ENCODE measurements around the gene CITED4. TPM values are rescaled to one million over a fixed set of nuclear protein-coding genes. Genes with fewer than 3 reads are reported as not detected.

The CITED4 gene
- total and polyA plus RNA-seq, 10 of the 15 experiments (the other 5 are each of a cell fraction or from before 2014, with no cell fraction given) = 0.13 to 0.64 (median 0.26) TPM; not detected in 6

DNA sequence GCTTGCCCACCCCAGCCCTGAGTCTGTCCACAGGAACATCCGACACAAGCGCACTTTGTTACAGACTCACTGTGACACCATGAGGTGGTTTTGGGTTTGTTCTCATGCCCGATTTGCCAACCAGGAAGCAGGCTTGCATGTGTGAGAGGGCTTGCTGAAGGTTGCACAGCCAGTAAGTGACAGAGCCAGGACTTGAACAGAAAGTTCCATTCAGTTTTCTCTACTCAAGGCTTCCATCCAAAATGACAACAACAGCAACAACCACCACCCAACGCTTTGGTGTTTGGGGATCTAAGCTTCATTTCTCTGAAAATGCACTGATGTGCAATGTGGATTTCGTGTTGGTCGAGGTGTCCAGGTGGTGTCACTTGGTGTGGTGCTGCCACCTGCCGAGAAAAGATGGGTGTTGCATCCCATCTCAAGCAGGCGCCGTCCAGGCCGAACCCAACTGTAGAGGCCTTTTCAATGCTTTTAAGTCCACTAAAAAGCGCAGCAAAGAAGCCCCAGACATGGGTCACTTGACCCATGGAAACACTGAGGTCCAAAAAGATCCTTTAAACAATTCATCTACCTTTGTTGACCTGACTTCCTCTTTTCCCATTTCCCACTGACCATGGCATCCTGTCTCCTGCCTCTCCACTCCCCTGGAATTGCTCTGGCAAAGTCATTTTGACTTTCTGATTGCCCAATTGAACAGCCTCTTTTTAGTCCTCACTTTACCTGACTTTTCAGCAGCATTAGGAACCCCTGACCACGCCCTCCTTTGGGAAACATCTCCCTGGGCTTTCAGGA is 12.2 kb downstream of the CITED4 start (continued):
- TF ChIP-seq, protein P1, sequence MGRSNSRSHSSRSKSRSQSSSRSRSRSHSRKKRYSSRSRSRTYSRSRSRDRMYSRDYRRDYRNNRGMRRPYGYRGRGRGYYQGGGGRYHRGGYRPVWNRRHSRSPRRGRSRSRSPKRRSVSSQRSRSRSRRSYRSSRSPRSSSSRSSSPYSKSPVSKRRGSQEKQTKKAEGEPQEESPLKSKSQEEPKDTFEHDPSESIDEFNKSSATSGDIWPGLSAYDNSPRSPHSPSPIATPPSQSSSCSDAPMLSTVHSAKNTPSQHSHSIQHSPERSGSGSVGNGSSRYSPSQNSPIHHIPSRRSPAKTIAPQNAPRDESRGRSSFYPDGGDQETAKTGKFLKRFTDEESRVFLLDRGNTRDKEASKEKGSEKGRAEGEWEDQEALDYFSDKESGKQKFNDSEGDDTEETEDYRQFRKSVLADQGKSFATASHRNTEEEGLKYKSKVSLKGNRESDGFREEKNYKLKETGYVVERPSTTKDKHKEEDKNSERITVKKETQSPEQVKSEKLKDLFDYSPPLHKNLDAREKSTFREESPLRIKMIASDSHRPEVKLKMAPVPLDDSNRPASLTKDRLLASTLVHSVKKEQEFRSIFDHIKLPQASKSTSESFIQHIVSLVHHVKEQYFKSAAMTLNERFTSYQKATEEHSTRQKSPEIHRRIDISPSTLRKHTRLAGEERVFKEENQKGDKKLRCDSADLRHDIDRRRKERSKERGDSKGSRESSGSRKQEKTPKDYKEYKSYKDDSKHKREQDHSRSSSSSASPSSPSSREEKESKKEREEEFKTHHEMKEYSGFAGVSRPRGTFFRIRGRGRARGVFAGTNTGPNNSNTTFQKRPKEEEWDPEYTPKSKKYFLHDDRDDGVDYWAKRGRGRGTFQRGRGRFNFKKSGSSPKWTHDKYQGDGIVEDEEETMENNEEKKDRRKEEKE (IDR thresholded peaks at IDR 0.05) = no peak

DNA sequence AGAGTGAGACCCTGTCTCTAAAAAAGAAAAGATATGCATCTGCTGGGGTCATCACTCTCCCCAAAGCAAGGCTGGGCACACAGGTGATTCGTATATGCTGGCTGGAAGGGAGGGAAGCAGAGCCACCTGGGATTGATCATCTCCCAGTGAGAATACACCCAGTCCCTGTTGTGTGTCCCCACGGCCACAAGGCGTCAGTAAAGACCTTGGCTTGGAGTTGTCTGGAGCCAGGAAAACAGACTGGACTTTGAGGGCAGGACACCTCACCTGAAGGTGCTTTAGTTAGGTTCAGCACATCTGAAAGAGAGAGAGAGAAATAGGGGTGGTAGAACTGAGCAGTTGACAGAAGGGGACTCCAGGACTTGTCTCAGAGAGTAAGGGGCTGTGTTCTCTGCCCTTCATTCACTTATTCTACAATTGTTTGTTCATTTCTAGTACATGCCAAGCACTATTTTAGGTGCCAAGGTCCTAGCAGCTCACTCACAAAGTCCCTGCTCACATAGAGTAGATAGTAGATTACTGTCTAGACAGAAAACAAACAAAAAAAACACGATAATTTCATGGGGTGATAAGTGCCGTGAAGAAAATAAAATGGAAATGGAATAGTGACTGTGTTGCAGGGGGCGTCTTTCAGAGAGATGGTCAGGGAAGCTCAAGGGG is 13.5 kb downstream of the CITED4 start:
- DNase-seq (ENCODE audit: low read depth, low spot score) (no peak), ATAC-seq (peak; percentile 47), FAIRE-seq (no peak)
- no peaks in the 10 kb centered on the region for H3K79me2 ChIP-seq (ENCODE audit: control insufficient read depth, insufficient read depth, low read length)
- intact Hi-C loops (cut with micrococcal nuclease; ENCODE audit: unreplicated experiment) (no loop called here), in situ Hi-C loops (cut with MboI) (loop anchor here (5.0 kb wide), 2 partner anchors 104 to 236 kb away; no protein-coding TSS in a partner anchor)
- ChIA-PET POLR2A (interaction anchor here (1.5 kb wide), 1 partner anchor 73 kb away, joined by 5 read pairs; no protein-coding TSS in a partner anchor), CTCF (interaction anchor here (0.6 to 11.6 kb wide), 29 partner anchors 10 to 316 kb away, joined by 3 to 254 read pairs (median 4); partner anchors contain the start of genes CITED4, NFYC and ZNF684), RAD21 (ENCODE audit: unreplicated experiment) (interaction anchor here (1.1 to 5.9 kb wide), 5 partner anchors 76 to 164 kb away, joined by 3 to 86 read pairs (median 10); no protein-coding TSS in a partner anchor), SMC1A (ENCODE audit: uncharacterized antibody, unreplicated experiment) (interaction anchor here (0.7 to 17.4 kb wide), 12 partner anchors 20 to 316 kb away, joined by 3 to 197 read pairs (median 4); no protein-coding TSS in a partner anchor)
- peaks cover 12% of the 10 kb centered on the region for H3K4me1 ChIP-seq (ENCODE audit: control insufficient read depth, insufficient read depth, low read length)
- H3K9me3 ChIP-seq (replicated peaks; ENCODE audit: control insufficient read depth, insufficient read depth, low read length) = no peaks in the 10 kb centered on the region
- H3K27ac ChIP-seq (ENCODE audit: control insufficient read depth, insufficient read depth) = no peak overlapping the region
- WGBS (ENCODE audit: insufficient coverage, insufficient replicate concordance, low lambda C conversion rate, missing lambda C conversion rate) = 34% methylated on average over 6 of the region's 6 CpGs
- H4K20me1 ChIP-seq (ENCODE audit: control insufficient read depth, insufficient read depth) = no peaks in the 10 kb centered on the region
- H3K36me3 ChIP-seq (ENCODE audit: control insufficient read depth in 2 of 2, insufficient read depth in 2 of 2, low read length in 1 of 2) = no peaks in the 10 kb centered on the region
- no peak overlapping the region for H3K9ac ChIP-seq (ENCODE audit: control insufficient read depth, insufficient read depth, low read length)
- no peaks in the 10 kb centered on the region; a peak in 1 of 4 replicates for H3K27me3 ChIP-seq (replicated peaks in 1 of 2; ENCODE audit: control insufficient read depth in 2 of 2, insufficient read depth in 2 of 2, low read length in 1 of 2)
- H3K4me3 ChIP-seq = no peak overlapping the region
- no peak overlapping the region for H3K4me2 ChIP-seq (ENCODE audit: control insufficient read depth, insufficient read depth)
- H2AFZ ChIP-seq (ENCODE audit: control insufficient read depth, low read depth, low read length) = no peak overlapping the region
- BruUV-seq (replicated peaks) = no TSS peak
- TF ChIP-seq RAD21 (IDR thresholded peaks at IDR 0.05; ENCODE audit: insufficient read depth, low read depth, low read length) = peak; percentile 84
- no peak for TF ChIP-seq MYC (IDR thresholded peaks at IDR 0.05; ENCODE audit: insufficient read depth, insufficient read length, insufficient replicate concordance, low read length, severe bottlenecking)
- peak; percentile 57; the same call in 1 of the 2 replicates for TF ChIP-seq SMC3 (IDR thresholded peaks at IDR 0.05; ENCODE audit: borderline replicate concordance, low read length)
- TF ChIP-seq, protein P2, sequence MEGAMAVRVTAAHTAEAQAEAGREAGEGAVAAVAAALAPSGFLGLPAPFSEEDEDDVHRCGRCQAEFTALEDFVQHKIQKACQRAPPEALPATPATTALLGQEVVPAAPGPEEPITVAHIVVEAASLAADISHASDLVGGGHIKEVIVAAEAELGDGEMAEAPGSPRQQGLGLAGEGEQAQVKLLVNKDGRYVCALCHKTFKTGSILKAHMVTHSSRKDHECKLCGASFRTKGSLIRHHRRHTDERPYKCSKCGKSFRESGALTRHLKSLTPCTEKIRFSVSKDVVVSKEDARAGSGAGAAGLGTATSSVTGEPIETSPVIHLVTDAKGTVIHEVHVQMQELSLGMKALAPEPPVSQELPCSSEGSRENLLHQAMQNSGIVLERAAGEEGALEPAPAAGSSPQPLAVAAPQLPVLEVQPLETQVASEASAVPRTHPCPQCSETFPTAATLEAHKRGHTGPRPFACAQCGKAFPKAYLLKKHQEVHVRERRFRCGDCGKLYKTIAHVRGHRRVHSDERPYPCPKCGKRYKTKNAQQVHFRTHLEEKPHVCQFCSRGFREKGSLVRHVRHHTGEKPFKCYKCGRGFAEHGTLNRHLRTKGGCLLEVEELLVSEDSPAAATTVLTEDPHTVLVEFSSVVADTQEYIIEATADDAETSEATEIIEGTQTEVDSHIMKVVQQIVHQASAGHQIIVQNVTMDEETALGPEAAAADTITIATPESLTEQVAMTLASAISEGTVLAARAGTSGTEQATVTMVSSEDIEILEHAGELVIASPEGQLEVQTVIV (IDR thresholded peaks at IDR 0.05; ENCODE audit: borderline replicate concordance, partially characterized antibody) = no peak
- no peak for TF ChIP-seq KAT2A (conservative IDR thresholded peaks at IDR 0.05; ENCODE audit: control insufficient read depth, low read depth, low read length)
- TF ChIP-seq, protein P3, sequence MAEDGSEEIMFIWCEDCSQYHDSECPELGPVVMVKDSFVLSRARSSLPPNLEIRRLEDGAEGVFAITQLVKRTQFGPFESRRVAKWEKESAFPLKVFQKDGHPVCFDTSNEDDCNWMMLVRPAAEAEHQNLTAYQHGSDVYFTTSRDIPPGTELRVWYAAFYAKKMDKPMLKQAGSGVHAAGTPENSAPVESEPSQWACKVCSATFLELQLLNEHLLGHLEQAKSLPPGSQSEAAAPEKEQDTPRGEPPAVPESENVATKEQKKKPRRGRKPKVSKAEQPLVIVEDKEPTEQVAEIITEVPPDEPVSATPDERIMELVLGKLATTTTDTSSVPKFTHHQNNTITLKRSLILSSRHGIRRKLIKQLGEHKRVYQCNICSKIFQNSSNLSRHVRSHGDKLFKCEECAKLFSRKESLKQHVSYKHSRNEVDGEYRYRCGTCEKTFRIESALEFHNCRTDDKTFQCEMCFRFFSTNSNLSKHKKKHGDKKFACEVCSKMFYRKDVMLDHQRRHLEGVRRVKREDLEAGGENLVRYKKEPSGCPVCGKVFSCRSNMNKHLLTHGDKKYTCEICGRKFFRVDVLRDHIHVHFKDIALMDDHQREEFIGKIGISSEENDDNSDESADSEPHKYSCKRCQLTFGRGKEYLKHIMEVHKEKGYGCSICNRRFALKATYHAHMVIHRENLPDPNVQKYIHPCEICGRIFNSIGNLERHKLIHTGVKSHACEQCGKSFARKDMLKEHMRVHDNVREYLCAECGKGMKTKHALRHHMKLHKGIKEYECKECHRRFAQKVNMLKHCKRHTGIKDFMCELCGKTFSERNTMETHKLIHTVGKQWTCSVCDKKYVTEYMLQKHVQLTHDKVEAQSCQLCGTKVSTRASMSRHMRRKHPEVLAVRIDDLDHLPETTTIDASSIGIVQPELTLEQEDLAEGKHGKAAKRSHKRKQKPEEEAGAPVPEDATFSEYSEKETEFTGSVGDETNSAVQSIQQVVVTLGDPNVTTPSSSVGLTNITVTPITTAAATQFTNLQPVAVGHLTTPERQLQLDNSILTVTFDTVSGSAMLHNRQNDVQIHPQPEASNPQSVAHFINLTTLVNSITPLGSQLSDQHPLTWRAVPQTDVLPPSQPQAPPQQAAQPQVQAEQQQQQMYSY (CRISPR knock-in tag; IDR thresholded peaks at IDR 0.05) = no peak
- no peak for TF ChIP-seq MXI1 (IDR thresholded peaks at IDR 0.05; ENCODE audit: low read depth, low read length)
- TF ChIP-seq NFIC (IDR thresholded peaks at IDR 0.05; ENCODE audit: low read depth, low read length) = no peak

Data from GM12878 (cell line).